C4-2B (cell line): Measurements from ENCODE around the gene NUCB1.
"Not testable (repeated sequence)": the region's sequence is repeated elsewhere in the genome, so short reads cannot be mapped to it uniquely, and the experiment has no call there.

Source experiments
- H3K27ac ChIP-seq: fragments of 450-650 bp; 2 replicates; pipeline ENCODE4 v1.5.1; 2017
- ZFX ChIP-seq: fragments of 450-650 bp; IDR thresholded peaks from 2 replicates; pipeline ENCODE4 v1.6.1; 2017
- TF ChIP-seq, protein P1 (sequence below): fragments of 450-650 bp; conservative IDR thresholded peaks from 2 replicates; pipeline ENCODE4 v1.5.1; 2017; ENCODE audit warnings: mild to moderate bottlenecking

Gene NUCB1

DNA sequence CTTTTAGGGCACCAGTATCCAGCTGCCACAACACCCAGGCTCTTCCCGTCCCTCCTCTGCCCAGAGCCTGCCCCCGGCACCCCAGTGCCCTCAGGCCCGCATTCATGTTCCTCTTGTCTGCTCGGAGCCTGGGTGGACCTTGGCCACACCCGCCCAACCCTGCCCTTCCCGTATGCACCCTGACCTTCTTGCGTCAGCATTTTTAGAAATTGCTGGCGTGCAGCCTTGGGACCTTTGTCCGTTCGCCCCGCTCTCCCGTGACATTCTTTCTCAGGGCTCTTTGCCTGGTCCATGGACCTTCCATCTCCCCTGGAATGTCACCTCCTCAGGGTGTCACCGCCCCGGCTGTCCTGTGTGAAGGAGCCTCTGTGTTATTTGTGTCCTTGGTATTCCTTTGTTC, 7.6 kb downstream of the NUCB1 start:
- no peak overlapping the region for H3K27ac ChIP-seq
- TF ChIP-seq, protein P1, sequence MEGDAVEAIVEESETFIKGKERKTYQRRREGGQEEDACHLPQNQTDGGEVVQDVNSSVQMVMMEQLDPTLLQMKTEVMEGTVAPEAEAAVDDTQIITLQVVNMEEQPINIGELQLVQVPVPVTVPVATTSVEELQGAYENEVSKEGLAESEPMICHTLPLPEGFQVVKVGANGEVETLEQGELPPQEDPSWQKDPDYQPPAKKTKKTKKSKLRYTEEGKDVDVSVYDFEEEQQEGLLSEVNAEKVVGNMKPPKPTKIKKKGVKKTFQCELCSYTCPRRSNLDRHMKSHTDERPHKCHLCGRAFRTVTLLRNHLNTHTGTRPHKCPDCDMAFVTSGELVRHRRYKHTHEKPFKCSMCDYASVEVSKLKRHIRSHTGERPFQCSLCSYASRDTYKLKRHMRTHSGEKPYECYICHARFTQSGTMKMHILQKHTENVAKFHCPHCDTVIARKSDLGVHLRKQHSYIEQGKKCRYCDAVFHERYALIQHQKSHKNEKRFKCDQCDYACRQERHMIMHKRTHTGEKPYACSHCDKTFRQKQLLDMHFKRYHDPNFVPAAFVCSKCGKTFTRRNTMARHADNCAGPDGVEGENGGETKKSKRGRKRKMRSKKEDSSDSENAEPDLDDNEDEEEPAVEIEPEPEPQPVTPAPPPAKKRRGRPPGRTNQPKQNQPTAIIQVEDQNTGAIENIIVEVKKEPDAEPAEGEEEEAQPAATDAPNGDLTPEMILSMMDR = no peak
- TF ChIP-seq ZFX = no peak

DNA sequence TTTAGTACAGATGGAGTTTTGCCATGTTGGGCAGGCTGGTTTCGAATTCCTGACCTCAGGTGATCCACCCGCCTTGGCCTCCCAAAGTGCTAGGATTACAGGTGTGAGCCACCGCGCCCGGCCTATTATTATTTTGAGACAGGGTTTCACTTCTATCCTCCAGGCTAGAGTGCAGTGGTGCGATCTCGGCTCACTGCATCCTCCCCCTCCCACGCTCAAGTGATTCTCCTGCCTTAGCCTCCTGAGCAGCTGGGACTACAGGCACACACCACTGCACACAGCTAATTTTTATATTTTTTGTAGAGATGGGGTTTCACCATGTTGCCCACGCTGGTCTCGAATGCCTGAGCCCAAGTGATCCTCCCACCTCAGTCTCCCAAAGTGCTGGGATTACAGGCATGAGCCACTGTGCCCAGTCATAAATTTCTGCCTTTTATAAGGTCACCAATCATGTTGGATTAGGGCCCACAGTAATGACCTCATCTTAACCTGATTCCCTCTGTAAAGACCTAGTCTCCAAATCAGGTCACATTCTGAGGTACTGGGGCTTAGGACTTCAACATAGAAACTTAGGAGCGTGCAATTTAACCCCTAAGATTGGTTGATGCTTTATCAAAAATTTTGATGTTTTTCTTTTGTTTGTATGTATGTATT, 9.4 kb downstream of the NUCB1 start:
- not testable (repeated sequence) for H3K27ac ChIP-seq

DNA sequence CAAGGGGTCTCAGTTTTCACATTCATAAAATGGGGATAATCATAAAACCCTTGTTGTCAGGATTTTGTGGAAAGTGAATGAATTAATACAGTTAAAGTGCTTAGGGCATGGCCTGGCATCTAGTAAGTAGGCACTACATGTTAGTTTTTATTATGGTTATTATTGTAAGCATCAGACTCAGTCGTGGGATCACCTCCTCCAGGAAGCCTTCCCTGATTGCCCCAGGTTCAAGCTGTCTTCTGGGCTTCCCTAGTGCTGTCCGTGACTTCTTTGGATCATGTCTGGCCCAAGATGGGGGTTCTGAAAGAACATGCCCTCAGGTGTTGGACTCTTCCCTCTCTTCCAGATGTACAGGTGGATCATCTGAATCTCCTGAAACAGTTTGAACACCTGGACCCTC, 10.7 kb downstream of the NUCB1 start:
- no peak overlapping the region for H3K27ac ChIP-seq
- TF ChIP-seq, protein P1 = no peak
- TF ChIP-seq ZFX = no peak

DNA sequence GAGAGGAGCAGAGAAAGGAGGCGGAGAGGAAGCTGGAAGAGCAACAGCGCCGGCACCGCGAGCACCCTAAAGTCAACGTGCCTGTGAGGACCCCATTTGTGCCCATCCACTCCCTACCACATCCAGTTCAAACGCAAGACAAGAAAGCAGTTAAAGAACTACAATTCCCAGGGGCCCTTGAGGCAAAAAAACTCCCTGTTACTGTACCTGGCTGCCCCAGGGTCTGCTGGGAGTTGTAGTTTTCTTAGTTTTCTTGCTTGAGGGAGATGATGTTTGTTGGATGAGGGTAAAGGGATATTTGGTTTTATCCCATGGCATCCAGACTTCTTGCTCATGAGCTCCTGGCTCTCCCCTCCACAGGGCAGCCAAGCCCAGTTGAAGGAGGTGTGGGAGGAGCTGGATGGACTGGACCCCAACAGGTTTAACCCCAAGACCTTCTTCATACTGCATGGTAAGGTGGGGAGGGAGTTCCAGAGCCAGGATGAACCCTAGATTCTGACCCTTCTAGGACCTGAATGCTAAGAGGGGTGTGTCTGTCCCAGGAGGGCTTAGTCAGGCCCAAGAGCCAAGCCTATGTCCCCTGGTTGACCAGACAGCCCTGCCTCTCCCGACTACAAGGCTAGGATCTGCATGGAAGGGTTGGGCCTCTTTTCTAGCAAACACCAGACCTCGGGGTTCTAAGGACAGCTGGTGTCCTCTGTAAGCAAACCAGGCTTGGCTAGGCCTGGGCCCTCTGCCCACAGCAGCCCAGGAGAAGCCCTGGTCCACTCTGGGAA, 13.2 kb downstream of the NUCB1 start:
- TF ChIP-seq, protein P1 = no peak
- TF ChIP-seq ZFX = no peak
- no peak overlapping the region for H3K27ac ChIP-seq

DNA sequence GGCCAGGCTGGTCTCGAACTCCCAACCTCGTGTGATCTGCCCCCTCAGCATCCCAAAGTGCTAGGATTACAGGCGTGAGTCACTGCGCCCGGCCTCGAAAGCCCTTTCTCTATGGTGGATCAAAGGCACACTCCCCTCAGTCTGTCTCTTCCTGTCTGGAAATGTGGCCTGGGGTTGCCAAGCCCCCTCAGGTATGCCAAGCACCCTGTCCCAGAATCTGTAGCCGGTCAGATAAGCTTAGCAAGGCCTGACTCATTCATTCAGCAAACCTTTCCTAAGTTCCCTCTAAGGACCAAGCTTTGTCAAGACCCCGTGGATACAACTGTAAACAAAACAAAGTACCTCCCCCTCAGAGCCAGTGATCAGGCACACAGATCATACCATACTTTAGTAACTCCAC, 14.1 kb downstream of the NUCB1 start:
- TF ChIP-seq, protein P1 = no peak
- TF ChIP-seq ZFX = no peak
- H3K27ac ChIP-seq = no peak overlapping the region

DNA sequence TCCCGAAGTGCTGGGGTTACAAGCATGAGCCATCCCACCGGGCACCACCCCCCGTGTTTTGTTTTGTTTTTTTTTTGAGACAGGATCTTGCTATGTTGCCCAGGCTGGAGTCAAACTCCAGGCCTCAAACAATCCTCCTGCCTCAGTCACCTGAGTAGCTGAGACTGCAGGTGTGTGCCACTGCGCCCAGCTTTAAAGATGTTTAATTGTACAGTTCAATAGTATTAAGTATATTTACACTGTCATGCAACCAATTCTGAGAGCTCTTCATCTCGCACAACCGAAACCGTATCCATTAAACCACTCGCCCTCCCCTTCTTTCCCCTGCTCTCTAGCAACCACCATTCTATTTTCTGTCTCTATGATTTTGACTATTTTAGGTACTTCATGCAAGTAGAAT, 15.6 kb downstream of the NUCB1 start:
- TF ChIP-seq, protein P1 = no peak
- TF ChIP-seq ZFX = no peak
- H3K27ac ChIP-seq = no peak overlapping the region

DNA sequence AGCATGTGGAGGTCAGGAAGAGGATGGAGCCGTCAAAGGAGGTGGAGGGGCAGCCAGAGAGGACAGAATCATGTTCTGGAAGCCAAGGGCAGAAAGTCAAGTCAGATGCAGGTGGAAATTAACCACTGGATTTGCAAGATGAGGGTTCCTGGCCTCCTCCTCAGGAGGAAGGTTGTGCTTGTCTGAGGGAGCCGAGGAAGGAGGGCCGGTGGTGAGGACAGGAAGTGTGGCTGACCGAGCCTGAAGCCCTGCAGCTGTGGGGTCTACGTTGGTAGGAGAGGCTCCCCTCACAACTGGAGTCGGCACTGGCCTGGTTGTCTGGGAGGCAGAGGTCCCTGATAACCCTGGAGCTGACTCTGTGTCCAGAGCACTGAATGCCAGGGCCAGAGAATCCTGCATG, 18.0 kb downstream of the NUCB1 start:
- no peak overlapping the region for H3K27ac ChIP-seq
- TF ChIP-seq, protein P1 = no peak
- no peak for TF ChIP-seq ZFX

DNA sequence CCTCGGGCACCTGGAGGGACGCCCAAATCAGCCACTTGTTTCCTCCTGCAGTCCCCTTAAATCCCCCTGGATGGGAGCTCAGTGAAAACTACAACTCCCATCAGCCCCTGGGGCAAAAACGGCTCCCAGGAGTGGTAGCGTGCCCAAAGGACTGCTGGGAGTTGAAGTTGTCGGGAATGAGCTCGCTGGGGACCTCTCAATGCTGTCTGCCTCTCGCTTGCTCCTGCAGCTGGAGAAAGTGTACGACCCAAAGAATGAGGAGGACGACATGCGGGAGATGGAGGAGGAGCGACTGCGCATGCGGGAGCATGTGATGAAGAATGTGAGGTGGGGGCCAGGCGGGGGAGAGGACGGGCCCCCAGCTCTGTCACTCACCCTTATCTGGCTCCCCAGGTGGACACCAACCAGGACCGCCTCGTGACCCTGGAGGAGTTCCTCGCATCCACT, 18.7 kb downstream of the NUCB1 start:
- TF ChIP-seq ZFX = no peak
- TF ChIP-seq, protein P1 = no peak
- no peak overlapping the region for H3K27ac ChIP-seq

DNA sequence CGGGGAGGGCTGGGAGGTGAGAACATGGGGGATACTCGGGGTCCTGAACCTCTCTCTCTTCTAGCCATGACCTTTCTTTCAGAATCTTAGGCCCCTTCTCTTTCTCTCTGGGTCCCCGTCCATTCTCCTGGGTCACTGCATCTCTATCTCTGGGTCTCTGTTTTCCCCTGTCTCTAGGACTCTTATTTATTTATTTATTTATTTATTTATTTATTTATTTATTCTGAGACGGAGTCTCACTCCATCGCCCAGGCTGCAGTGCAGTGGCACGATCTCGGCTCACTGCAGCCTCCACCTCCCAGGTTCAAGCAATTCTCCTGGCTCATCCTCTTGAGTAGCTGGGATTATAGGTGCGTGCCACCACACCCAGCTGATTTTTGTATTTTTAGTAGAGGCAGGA, 19.2 kb downstream of the NUCB1 start:
- not testable (repeated sequence) for H3K27ac ChIP-seq
